Measurements from ENCODE around the gene FRMD3. TPM values are rescaled to one million over a fixed set of nuclear protein-coding genes. Genes with fewer than 3 reads are reported as not detected.

Gene FRMD3
- total RNA-seq, 1 experiment from 2014 or later, result 3.9 TPM

- Histone ChIP-seq H3K9me2 (replicated peaks; ENCODE audit: low read length) (no peaks in the 10 kb centered on the region), H3K9ac (ENCODE audit: low read length) (no peak overlapping the region), H4K20me1 (ENCODE audit: low read length) (no peaks in the 10 kb centered on the region), H3K4me3 (ENCODE audit: low read length) (no peak overlapping the region), H3K36me3 (ENCODE audit: low read depth, low read length) (no peaks in the 10 kb centered on the region), H3K4me2 (ENCODE audit: low read length) (no peak overlapping the region), H3K79me2 (ENCODE audit: low read length) (peaks cover 10% of the 10 kb centered on the region; the same call in 1 of the 2 replicates), H3K27me3 (ENCODE audit: low read length) (no peaks in the 10 kb centered on the region), H3K27ac (ENCODE audit: low read length) (no peak overlapping the region), H2AFZ (ENCODE audit: low read length) (no peak overlapping the region), H3K4me1 (ENCODE audit: insufficient read depth, low read length) (peaks cover 39% of the 10 kb centered on the region), H3K9me3 (ENCODE audit: low read length) (no peaks in the 10 kb centered on the region), H3F3A (ENCODE audit: low read length, unreplicated experiment) (no peaks in the 10 kb centered on the region)
- no TSS peak for BruUV-seq (replicated peaks)
- TF ChIP-seq EZH2 (IDR thresholded peaks at IDR 0.05; ENCODE audit: low read length, unreplicated experiment), result no peak
- no peak for TF ChIP-seq CTCF (conservative IDR thresholded peaks at IDR 0.05; ENCODE audit: low read depth, low read length)
- TF ChIP-seq EZH2phosphoT487 (IDR thresholded peaks at IDR 0.05; ENCODE audit: borderline replicate concordance, low read length), result no peak
- intact Hi-C loops (cut with micrococcal nuclease), result loop anchor here (10.0 kb wide), 1 partner anchor 135 kb away; no protein-coding TSS in a partner anchor
- CTCF ChIA-PET, result no interaction called here
- DNase-seq, result no peak
- ATAC-seq, result no peak
- POLR2A ChIA-PET (ENCODE audit: unreplicated experiment), result no interaction called here
Observed at GRCh38 chr9:83469722-83470121, 68.5 kb downstream of the FRMD3 start.

- Histone ChIP-seq H3K4me2 (ENCODE audit: low read length) (no peak overlapping the region), H3K27me3 (ENCODE audit: low read length) (no peaks in the 10 kb centered on the region), H3K27ac (ENCODE audit: low read length) (no peak overlapping the region), H3F3A (ENCODE audit: low read length, unreplicated experiment) (no peaks in the 10 kb centered on the region), H3K9me3 (ENCODE audit: low read length) (no peaks in the 10 kb centered on the region), H3K79me2 (ENCODE audit: low read length) (0 out of 2 replicates have a peak, but pooled peaks cover 7% of the 10 kb centered on the region), H3K36me3 (ENCODE audit: low read depth, low read length) (no peaks in the 10 kb centered on the region), H3K9ac (ENCODE audit: low read length) (no peak overlapping the region), H4K20me1 (ENCODE audit: low read length) (no peaks in the 10 kb centered on the region), H3K4me1 (ENCODE audit: insufficient read depth, low read length) (peaks cover 30% of the 10 kb centered on the region), H3K9me2 (replicated peaks; ENCODE audit: low read length) (no peaks in the 10 kb centered on the region), H2AFZ (ENCODE audit: low read length) (no peak overlapping the region), H3K4me3 (ENCODE audit: low read length) (no peak overlapping the region)
- no peak for TF ChIP-seq CTCF (conservative IDR thresholded peaks at IDR 0.05; ENCODE audit: low read depth, low read length)
- no peak for TF ChIP-seq EZH2phosphoT487 (IDR thresholded peaks at IDR 0.05; ENCODE audit: borderline replicate concordance, low read length)
- TF ChIP-seq EZH2 (IDR thresholded peaks at IDR 0.05; ENCODE audit: low read length, unreplicated experiment), result no peak
- no TSS peak for BruUV-seq (replicated peaks)
- ATAC-seq (no peak), DNase-seq (no peak)
- intact Hi-C loops (cut with micrococcal nuclease), result no loop called here
- POLR2A ChIA-PET (ENCODE audit: unreplicated experiment), result no interaction called here
- CTCF ChIA-PET, result no interaction called here
Observed at GRCh38 chr9:83468821-83469220, 69.4 kb downstream of the FRMD3 start.

GRCh38 chr9:83466877-83467276 lies 71.3 kb downstream of the FRMD3 start:
- Histone ChIP-seq H3K9me2 (replicated peaks; ENCODE audit: low read length) (no peaks in the 10 kb centered on the region), H3K9ac (ENCODE audit: low read length) (no peak overlapping the region), H3K27ac (ENCODE audit: low read length) (no peak overlapping the region), H3K79me2 (ENCODE audit: low read length) (0 out of 2 replicates have a peak, but pooled peaks cover 7% of the 10 kb centered on the region), H3K36me3 (ENCODE audit: low read depth, low read length) (no peaks in the 10 kb centered on the region), H4K20me1 (ENCODE audit: low read length) (no peaks in the 10 kb centered on the region), H3K27me3 (ENCODE audit: low read length) (no peaks in the 10 kb centered on the region), H2AFZ (ENCODE audit: low read length) (no peak overlapping the region), H3K4me1 (ENCODE audit: insufficient read depth, low read length) (peaks cover 12% of the 10 kb centered on the region), H3K4me3 (ENCODE audit: low read length) (no peak overlapping the region), H3K4me2 (ENCODE audit: low read length) (no peak overlapping the region), H3K9me3 (ENCODE audit: low read length) (no peaks in the 10 kb centered on the region), H3F3A (ENCODE audit: low read length, unreplicated experiment) (no peaks in the 10 kb centered on the region)
- ChIA-PET CTCF (interaction anchor here (0.6 kb wide), 1 partner anchor 44 kb away, joined by 5 read pairs; no protein-coding TSS in a partner anchor), POLR2A (ENCODE audit: unreplicated experiment) (no interaction called here)
- no peak for ATAC-seq
- no peak for DNase-seq
- TF ChIP-seq EZH2phosphoT487 (IDR thresholded peaks at IDR 0.05; ENCODE audit: borderline replicate concordance, low read length) (no peak), CTCF (conservative IDR thresholded peaks at IDR 0.05; ENCODE audit: low read depth, low read length) (no peak)
- no TSS peak for BruUV-seq (replicated peaks)
- intact Hi-C loops (cut with micrococcal nuclease), result no loop called here
